Esophagus squamous epithelium (tissue), 4 donors: ENCODE results near the gene MED27.

Source experiments
- CTCF ChIP-seq, 6 experiments: fragments of 450-650 bp in 4 of 6; fragments of 200-600 bp in 2 of 6; sonication (generic) in 2 of 6; IDR thresholded peaks; one replicate each; pipeline ENCODE4 v1.5.1; 2016 to 2019; ENCODE audit warnings: antibody characterized with exemption in 6 of 6, mild to moderate bottlenecking in 4 of 6, moderate library complexity in 4 of 6
- POLR2A ChIP-seq, 4 donors: fragments of 450-650 bp; IDR thresholded peaks; one replicate each; pipeline ENCODE4 v1.6.1; 2017; ENCODE audit warnings: antibody characterized with exemption in 4 of 4, mild to moderate bottlenecking in 4 of 4, moderate library complexity in 3 of 4

GRCh38 chr9:131887680-131888079 is 192.0 kb downstream of the MED27 start:
- TF ChIP-seq CTCF (IDR thresholded peaks at IDR 0.05) (no peak), POLR2A (IDR thresholded peaks at IDR 0.05) (no peak)
